ENCODE measurements around the gene TEX14. TPM values are rescaled to one million over a fixed set of nuclear protein-coding genes. Genes with fewer than 3 reads are reported as not detected.

The TEX14 gene
- total RNA-seq, 1 experiment from 2014 or later: not detected

GRCh38 chr17:58597371-58597770 is 94.5 kb downstream of the TEX14 start:
- Mint-ChIP-seq H3K36me3 (ENCODE audit: insufficient read depth, unreplicated experiment) (no peaks in the 10 kb centered on the region), H3K27me3 (ENCODE audit: insufficient read depth, unreplicated experiment) (no peaks in the 10 kb centered on the region), H3K4me3 (ENCODE audit: unreplicated experiment) (no peak overlapping the region), H3K27ac (ENCODE audit: low read depth, unreplicated experiment) (no peak overlapping the region), H3K4me1 (ENCODE audit: insufficient read depth, unreplicated experiment) (no peaks in the 10 kb centered on the region), H3K9me3 (ENCODE audit: unreplicated experiment) (no peaks in the 10 kb centered on the region)
- no peak for DNase-seq (ENCODE audit: unreplicated experiment)
- BruUV-seq (replicated peaks): no TSS peak
- ChIA-PET CTCF (interaction anchor here (1.0 to 1.5 kb wide), 5 partner anchors 9 to 29 kb away, joined by 3 to 9 read pairs (median 5); no protein-coding TSS in a partner anchor), POLR2A (interaction anchor here (0.9 kb wide), 1 partner anchor 34 kb away, joined by 3 read pairs; no protein-coding TSS in a partner anchor)
- intact Hi-C loops (cut with micrococcal nuclease): no loop called here
- TF ChIP-seq, protein P1, sequence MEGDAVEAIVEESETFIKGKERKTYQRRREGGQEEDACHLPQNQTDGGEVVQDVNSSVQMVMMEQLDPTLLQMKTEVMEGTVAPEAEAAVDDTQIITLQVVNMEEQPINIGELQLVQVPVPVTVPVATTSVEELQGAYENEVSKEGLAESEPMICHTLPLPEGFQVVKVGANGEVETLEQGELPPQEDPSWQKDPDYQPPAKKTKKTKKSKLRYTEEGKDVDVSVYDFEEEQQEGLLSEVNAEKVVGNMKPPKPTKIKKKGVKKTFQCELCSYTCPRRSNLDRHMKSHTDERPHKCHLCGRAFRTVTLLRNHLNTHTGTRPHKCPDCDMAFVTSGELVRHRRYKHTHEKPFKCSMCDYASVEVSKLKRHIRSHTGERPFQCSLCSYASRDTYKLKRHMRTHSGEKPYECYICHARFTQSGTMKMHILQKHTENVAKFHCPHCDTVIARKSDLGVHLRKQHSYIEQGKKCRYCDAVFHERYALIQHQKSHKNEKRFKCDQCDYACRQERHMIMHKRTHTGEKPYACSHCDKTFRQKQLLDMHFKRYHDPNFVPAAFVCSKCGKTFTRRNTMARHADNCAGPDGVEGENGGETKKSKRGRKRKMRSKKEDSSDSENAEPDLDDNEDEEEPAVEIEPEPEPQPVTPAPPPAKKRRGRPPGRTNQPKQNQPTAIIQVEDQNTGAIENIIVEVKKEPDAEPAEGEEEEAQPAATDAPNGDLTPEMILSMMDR (IDR thresholded peaks at IDR 0.05; ENCODE audit: unreplicated experiment): no peak

GRCh38 chr17:58595194-58595792 is 96.6 kb downstream of the TEX14 start:
- intact Hi-C loops (cut with micrococcal nuclease): no loop called here
- H3K4me3 Mint-ChIP-seq (ENCODE audit: unreplicated experiment): no peak overlapping the region
- BruUV-seq (replicated peaks): no TSS peak
- TF ChIP-seq, protein P1 (IDR thresholded peaks at IDR 0.05; ENCODE audit: unreplicated experiment): no peak
- no peak overlapping the region for H3K27ac Mint-ChIP-seq (ENCODE audit: low read depth, unreplicated experiment)
- no peaks in the 10 kb centered on the region for H3K27me3 Mint-ChIP-seq (ENCODE audit: insufficient read depth, unreplicated experiment)
- ChIA-PET POLR2A (interaction anchor here (0.8 to 1.1 kb wide), 4 partner anchors 18 to 85 kb away, joined by 3 to 5 read pairs (median 4); no protein-coding TSS in a partner anchor), CTCF (interaction anchor here (0.6 to 1.5 kb wide), 4 partner anchors 9 to 438 kb away, joined by 3 to 7 read pairs (median 3); no protein-coding TSS in a partner anchor)
- H3K4me1 Mint-ChIP-seq (ENCODE audit: insufficient read depth, unreplicated experiment): no peaks in the 10 kb centered on the region
- DNase-seq (ENCODE audit: unreplicated experiment): no peak
- H3K9me3 Mint-ChIP-seq (ENCODE audit: unreplicated experiment): no peaks in the 10 kb centered on the region
- H3K36me3 Mint-ChIP-seq (ENCODE audit: insufficient read depth, unreplicated experiment): no peaks in the 10 kb centered on the region

DNA sequence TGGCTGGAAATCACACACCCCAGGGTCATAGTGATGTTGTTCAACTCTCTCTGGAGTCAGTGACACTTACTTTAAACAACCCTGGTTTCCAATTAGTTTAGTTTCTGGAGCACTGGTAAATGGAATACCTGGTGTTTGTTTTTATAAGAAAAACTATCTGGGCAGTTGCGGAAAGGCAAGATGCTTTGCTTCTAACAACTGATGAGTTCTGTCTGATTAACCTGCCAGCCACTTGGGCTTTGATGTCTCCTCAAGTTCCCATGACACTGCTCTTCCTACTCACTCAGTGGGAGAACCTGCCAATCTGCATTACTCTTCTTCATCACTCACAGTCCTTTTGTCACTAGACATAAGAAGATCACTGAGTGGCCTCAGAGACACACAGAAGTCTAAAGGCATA is 98.7 kb downstream of the TEX14 start:
- Mint-ChIP-seq H3K27ac (ENCODE audit: low read depth, unreplicated experiment) (no peak overlapping the region), H3K4me3 (ENCODE audit: unreplicated experiment) (no peak overlapping the region), H3K9me3 (ENCODE audit: unreplicated experiment) (no peaks in the 10 kb centered on the region), H3K27me3 (ENCODE audit: insufficient read depth, unreplicated experiment) (no peaks in the 10 kb centered on the region), H3K4me1 (ENCODE audit: insufficient read depth, unreplicated experiment) (no peaks in the 10 kb centered on the region), H3K36me3 (ENCODE audit: insufficient read depth, unreplicated experiment) (no peaks in the 10 kb centered on the region)
- TF ChIP-seq, protein P1 (IDR thresholded peaks at IDR 0.05; ENCODE audit: unreplicated experiment): no peak
- BruUV-seq (replicated peaks): no TSS peak
- ChIA-PET CTCF (no interaction called here), POLR2A (interaction anchor here (1.6 kb wide), 1 partner anchor 39 kb away, joined by 5 read pairs; no protein-coding TSS in a partner anchor)
- intact Hi-C loops (cut with micrococcal nuclease): no loop called here
- DNase-seq (ENCODE audit: unreplicated experiment): no peak

GRCh38 chr17:58591455-58591854 is 100.4 kb downstream of the TEX14 start:
- ChIA-PET POLR2A (no interaction called here), CTCF (no interaction called here)
- no TSS peak for BruUV-seq (replicated peaks)
- H3K36me3 Mint-ChIP-seq (ENCODE audit: insufficient read depth, unreplicated experiment): no peaks in the 10 kb centered on the region
- H3K4me1 Mint-ChIP-seq (ENCODE audit: insufficient read depth, unreplicated experiment): no peaks in the 10 kb centered on the region
- TF ChIP-seq, protein P1 (IDR thresholded peaks at IDR 0.05; ENCODE audit: unreplicated experiment): no peak
- intact Hi-C loops (cut with micrococcal nuclease): no loop called here
- H3K27ac Mint-ChIP-seq (ENCODE audit: low read depth, unreplicated experiment): no peak overlapping the region
- H3K4me3 Mint-ChIP-seq (ENCODE audit: unreplicated experiment): no peak overlapping the region
- no peak for DNase-seq (ENCODE audit: unreplicated experiment)
- H3K9me3 Mint-ChIP-seq (ENCODE audit: unreplicated experiment): no peaks in the 10 kb centered on the region
- peaks cover 1% of the 10 kb centered on the region for H3K27me3 Mint-ChIP-seq (ENCODE audit: insufficient read depth, unreplicated experiment)
